SIG-M5 treated with dmso at 0.1 percent for 504 hours (cell line): Measurements from ENCODE around the gene HERC4.
"Not testable (repeated sequence)": the region's sequence is repeated elsewhere in the genome, so short reads cannot be mapped to it uniquely, and the experiment has no call there.

Experiments used
- DNase-seq: peaks from one replicate; lab custom pipeline; 2025; ENCODE audit not compliant: unreplicated experiment; lab: John Stamatoyannopoulos, UW

The HERC4 gene

GRCh38 chr10:67884842-67885670 is 190.0 kb downstream of the HERC4 start:
- peak; percentile 72 for DNase-seq

- DNase-seq = peak; percentile 88
Observed at GRCh38 chr10:67884313-67884841, 190.7 kb downstream of the HERC4 start, which contains the start of gene SIRT1. Gene SIRT1 (plus strand): TSS chr10:67884656. CDS start chr10:67884722, 66 bp downstream.

- no peak for DNase-seq
Observed at GRCh38 chr10:67883710-67884312, 191.3 kb downstream of the HERC4 start.

GRCh38 chr10:67878133-67878532 is 196.9 kb downstream of the HERC4 start:
- DNase-seq = no peak

- DNase-seq = not testable (repeated sequence)
Observed at GRCh38 chr10:67877421-67877820, 197.7 kb downstream of the HERC4 start.

GRCh38 chr10:67875340-67876238 is 199.5 kb downstream of the HERC4 start:
- no peak for DNase-seq
